Breast epithelium (tissue), 4 donors: ENCODE measurements around the gene FIBCD1. TPM values are rescaled to one million over a fixed set of nuclear protein-coding genes. Genes with fewer than 3 reads are reported as not detected.

Experiments
- DNase-seq, 2 donors: peaks; one replicate each; pipeline ENCODE4 v3.0.0-alpha.2; 2019; ENCODE audit warnings: low spot score in 2 of 2
- H3K27ac ChIP-seq, 2 donors: fragments of 200-600 bp; sonication (generic) in 1 of 2; one replicate each; pipeline ENCODE4 v1.5.1; 2016 to 2019; ENCODE audit warnings: mild to moderate bottlenecking in 1 of 2
- H3K27me3 ChIP-seq, 2 donors: fragments of 200-600 bp; sonication (generic) in 1 of 2; one replicate each; pipeline versions ENCODE4 v1.5.1 to v1.6.0; 2017 to 2019; ENCODE audit warnings: control low read depth in 1 of 2, mild to moderate bottlenecking in 1 of 2
- H3K36me3 ChIP-seq: fragments of 200-600 bp; one replicate; pipeline ENCODE4 v1.5.1; 2019
- H3K4me1 ChIP-seq, 2 donors: fragments of 200-600 bp; sonication (generic); one replicate each; pipeline ENCODE4 v1.5.1; 2016 to 2019; ENCODE audit warnings: control low read depth in 1 of 2
- H3K4me3 ChIP-seq, 3 donors: fragments of 200-600 bp; sonication (generic); 1 replicate in 2 of 3; 2 replicates in 1 of 3; pipeline ENCODE4 v1.5.1; 2016 to 2019; ENCODE audit warnings: mild to moderate bottlenecking in 3 of 3, moderate library complexity in 2 of 3
- H3K9me3 ChIP-seq, 2 donors: fragments of 200-600 bp; sonication (generic) in 1 of 2; one replicate each; pipeline ENCODE4 v1.5.1; 2016 to 2019; ENCODE audit warnings: control low read depth in 1 of 2
- CTCF ChIP-seq, 3 donors: fragments of 450-650 bp; IDR thresholded peaks; one replicate each; pipeline ENCODE4 v1.5.1; 2016 to 2017; ENCODE audit warnings: antibody characterized with exemption in 3 of 3, mild to moderate bottlenecking in 3 of 3, moderate library complexity in 3 of 3
- POLR2A ChIP-seq: fragments of 450-650 bp; IDR thresholded peaks from one replicate; pipeline ENCODE4 v1.6.1; 2016; ENCODE audit warnings: antibody characterized with exemption, mild to moderate bottlenecking, moderate library complexity
- POLR2AphosphoS5 ChIP-seq, 3 donors: sonication (generic); formaldehyde crosslinking; IDR thresholded peaks; one replicate each; pipeline ENCODE4 v1.6.1; 2017; ENCODE audit warnings: antibody characterized with exemption in 3 of 3
- intact Hi-C: fragments of 100-400 bp; cut with DNase I; formaldehyde crosslinking; loops from one replicate; pipeline ENCODE4 v1.15.1; 2023; ENCODE audit warnings: low total_unique reads
- total RNA-seq, 3 donors: library from RNA; depleted of rRNA; stranded (reverse); fragments of >200 nt; gene quantifications; one replicate each; pipeline ENCODE4 v1.1.0, GENCODE V29; 2016

FIBCD1 gene
- total RNA-seq, 3 donors from 2014 or later: 0.16 to 0.44 TPM; not detected in 1

GRCh38 chr9:130908146-130908877 is 30.7 kb downstream of the FIBCD1 start:
- intact Hi-C loops: no loop called here
- Histone ChIP-seq H3K9me3 (no peaks in the 10 kb centered on the region), H3K27me3 (peaks cover 0 to 4% of the 10 kb centered on the region in 2 donors), H3K4me1 (no peaks in the 10 kb centered on the region), H3K27ac (no peak overlapping the region), H3K4me3 (no peak overlapping the region), H3K36me3 (no peaks in the 10 kb centered on the region)
- no peak for DNase-seq
- TF ChIP-seq POLR2AphosphoS5 (IDR thresholded peaks at IDR 0.05) (no peak), CTCF (IDR thresholded peaks at IDR 0.05) (no peak), POLR2A (no peak)

DNA sequence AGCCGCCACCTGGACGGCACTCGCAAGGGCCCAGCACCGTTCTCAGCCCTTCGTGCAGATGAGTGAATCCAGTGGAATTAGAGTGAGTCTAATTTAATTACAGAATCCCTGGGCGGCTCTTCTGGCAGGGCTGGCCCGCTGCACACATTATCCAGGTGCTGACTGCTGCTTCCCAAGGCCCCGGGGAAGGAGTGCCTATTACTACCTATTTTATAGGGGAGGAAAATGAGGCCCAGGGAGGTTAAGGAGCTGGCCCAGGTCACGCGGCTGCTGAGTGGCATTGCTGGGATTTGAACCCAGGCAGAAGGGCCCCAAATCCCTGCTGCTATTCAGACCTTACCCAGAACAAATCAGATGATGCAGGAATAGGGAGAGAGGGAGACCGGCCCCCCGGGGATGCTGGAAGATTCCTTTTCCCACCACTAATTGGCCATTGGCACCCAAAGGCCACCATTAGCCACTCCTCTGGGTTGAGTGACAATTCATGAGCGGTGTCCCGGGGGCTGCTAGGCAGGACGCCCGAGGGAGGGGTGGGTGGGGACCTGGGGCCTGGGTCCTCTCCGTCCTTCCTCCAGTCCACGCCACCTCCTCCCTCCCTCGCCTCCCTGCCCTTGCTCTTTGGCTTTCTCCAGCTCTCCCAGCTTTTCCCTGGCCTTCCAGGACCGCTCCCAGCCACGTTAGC is 32.2 kb downstream of the FIBCD1 start:
- peaks cover 3 to 15% of the 10 kb centered on the region in 2 donors for H3K27me3 ChIP-seq

DNA sequence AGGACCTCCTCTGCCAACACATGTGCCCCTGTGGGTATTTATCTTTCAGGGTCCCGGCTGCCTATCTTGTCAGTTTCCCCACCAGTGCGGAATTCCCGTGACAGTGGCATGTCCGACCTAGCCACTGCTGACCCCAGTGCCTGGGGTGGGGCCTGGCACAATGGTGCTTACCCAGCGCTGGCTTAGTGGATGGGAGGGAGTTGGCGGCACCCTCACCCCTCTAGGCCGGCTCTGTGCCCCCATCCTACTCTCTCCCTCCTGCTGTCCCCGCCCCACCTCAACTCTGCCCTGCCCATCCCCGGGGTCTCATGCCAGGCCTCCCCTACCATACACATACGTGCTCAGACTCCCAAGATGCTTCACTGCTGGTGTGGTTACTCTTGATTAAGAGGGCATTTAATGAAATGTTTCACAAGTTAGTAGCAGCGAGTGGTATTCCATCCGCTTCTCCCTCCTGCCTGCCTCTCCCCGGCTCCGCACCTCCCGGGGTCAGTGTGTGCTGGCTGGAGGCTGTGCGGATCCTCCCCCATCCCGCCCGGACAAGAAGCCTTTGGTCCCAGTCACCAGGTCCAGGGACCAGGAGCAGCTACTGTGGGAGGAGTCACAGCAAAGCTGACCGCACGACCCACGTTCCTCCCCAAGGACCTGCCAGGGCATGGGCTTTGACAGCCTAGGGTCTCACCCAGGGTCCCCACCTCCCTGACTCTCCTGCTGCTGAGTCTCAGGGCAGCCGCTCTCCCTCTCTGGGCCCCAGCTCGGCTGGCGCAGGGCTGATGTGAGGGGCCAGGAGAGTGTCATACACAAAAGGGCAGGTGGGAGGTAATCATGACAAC is 32.9 kb downstream of the FIBCD1 start:
- TF ChIP-seq POLR2A: no peak
- TF ChIP-seq CTCF (IDR thresholded peaks at IDR 0.05): no peak
- TF ChIP-seq POLR2AphosphoS5 (IDR thresholded peaks at IDR 0.05): no peak
- Histone ChIP-seq H3K27me3 (peaks cover 3 to 19% of the 10 kb centered on the region in 2 donors), H3K4me3 (no peak overlapping the region), H3K36me3 (no peaks in the 10 kb centered on the region), H3K27ac (no peak overlapping the region), H3K9me3 (no peaks in the 10 kb centered on the region), H3K4me1 (no peaks in the 10 kb centered on the region)
- intact Hi-C loops: no loop called here
- no peak for DNase-seq

More for the DNA sequence above, 32.2 kb downstream of the FIBCD1 start:
- Histone ChIP-seq H3K4me3 (no peak overlapping the region), H3K36me3 (no peaks in the 10 kb centered on the region), H3K4me1 (no peaks in the 10 kb centered on the region), H3K27ac (no peak overlapping the region), H3K9me3 (no peaks in the 10 kb centered on the region)
- no peak for DNase-seq
- intact Hi-C loops: no loop called here
- no peak for TF ChIP-seq POLR2A
- TF ChIP-seq POLR2AphosphoS5 (IDR thresholded peaks at IDR 0.05): no peak
- TF ChIP-seq CTCF (IDR thresholded peaks at IDR 0.05): no peak

DNA sequence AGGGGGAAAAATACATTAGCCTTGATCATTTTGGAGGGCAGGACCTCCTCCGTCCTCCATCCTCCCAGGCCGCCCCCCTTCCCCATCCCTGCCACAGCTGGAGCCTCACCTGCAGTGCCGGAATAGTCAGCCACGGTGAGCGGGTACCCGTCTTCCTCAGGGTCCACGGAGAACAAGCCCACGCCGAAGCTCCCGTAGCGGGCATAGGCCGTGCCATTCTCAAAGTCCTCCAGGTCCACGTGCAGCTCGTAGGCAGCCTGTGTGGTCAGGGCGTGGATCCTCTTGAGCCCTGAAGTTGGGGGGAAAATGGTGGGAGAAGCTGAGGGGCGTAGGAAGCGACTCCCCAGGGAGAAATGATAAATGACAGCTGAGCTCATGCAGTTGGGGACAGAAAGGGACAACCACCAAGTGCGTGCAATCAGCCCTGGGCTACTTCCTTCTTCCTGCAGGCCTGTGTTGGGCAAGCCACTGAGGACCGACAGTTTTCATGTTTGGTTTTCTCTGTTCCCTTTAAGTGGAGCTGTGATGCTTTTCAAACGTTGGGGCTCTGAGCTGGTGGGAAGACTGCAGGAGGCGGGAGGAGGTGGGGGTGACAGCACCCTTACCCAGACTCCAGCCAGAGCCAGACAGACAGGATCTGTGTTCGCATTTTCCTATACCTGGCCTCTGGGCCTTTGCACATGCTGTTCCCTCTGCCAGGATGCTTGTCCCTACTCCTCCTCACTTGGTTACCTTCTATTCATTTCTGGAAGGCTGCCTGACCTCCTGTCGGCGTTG is 33.7 kb downstream of the FIBCD1 start:
- Histone ChIP-seq H3K36me3 (no peaks in the 10 kb centered on the region), H3K9me3 (no peaks in the 10 kb centered on the region), H3K27ac (no peak overlapping the region), H3K27me3 (peaks cover 3 to 19% of the 10 kb centered on the region in 2 donors), H3K4me1 (no peaks in the 10 kb centered on the region), H3K4me3 (no peak overlapping the region)
- TF ChIP-seq POLR2A: no peak
- TF ChIP-seq CTCF (IDR thresholded peaks at IDR 0.05): no peak
- no peak for TF ChIP-seq POLR2AphosphoS5 (IDR thresholded peaks at IDR 0.05)
- intact Hi-C loops: no loop called here
- DNase-seq: no peak
